Activated CD4-positive, alpha-beta T cell treated with anti-CD3 and anti-CD28 coated beads, Interleukin-2, amount 50 U/mL, for 1 hour (primary cell): ENCODE data around the gene IRF3.

Experiments used
- DNase-seq: peaks from one replicate; pipeline ENCODE4 v3.0.0-alpha.2; 2020

Gene IRF3

DNA sequence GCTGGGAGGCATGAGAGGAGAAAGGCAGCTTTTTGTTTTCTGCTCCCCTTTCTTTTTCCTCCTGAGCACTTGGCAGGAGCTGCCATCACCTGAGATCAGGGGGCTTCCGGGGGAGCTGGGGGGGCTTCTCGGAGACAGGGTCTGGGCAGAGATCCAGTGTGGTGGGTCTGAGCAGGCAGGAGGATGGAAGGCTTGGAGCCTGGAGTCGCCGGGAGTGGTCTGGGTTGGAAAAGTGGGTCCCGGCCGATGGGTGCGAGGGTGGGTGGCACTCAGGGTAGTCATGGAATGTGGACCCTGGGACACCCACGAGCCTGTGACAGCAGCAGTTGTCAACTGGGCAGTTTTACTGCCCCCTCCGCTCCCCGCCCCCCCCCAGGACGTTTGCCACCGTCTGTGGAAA, 21.5 kb upstream of the IRF3 start:
- no peak for DNase-seq

GRCh38 chr19:49686503-49687088, 20.9 kb upstream of the IRF3 start:
- no peak for DNase-seq

DNA sequence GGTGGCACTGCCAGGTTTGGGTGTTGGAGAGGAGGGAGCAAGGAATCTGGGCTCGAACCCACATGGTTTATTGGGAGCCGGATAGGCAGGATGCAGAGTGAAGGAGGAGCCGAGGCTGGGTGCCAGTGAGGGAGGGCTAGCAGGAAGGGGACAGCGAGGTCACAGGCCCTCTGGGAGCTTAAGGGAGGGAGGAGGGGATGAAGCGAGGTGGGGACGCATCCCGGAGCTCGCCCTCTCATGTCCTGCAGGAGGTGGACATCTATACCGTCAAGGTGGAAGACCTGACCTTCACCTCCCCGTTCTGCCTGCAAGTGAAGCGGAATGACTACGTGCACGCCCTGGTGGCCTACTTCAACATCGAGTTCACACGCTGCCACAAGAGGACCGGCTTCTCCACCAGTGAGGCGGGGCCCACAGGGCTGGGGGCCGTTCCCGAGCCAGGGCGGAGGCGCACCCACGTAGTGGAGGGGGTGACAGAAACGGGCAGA, 20.2 kb upstream of the IRF3 start:
- no peak for DNase-seq

GRCh38 chr19:49684983-49685553, 19.4 kb upstream of the IRF3 start:
- DNase-seq: no peak

- DNase-seq: no peak
Measured at GRCh38 chr19:49684251-49684982, 18.8 kb upstream of the IRF3 start.

- no peak for DNase-seq
Measured at GRCh38 chr19:49683814-49684250, 18.2 kb upstream of the IRF3 start.

DNA sequence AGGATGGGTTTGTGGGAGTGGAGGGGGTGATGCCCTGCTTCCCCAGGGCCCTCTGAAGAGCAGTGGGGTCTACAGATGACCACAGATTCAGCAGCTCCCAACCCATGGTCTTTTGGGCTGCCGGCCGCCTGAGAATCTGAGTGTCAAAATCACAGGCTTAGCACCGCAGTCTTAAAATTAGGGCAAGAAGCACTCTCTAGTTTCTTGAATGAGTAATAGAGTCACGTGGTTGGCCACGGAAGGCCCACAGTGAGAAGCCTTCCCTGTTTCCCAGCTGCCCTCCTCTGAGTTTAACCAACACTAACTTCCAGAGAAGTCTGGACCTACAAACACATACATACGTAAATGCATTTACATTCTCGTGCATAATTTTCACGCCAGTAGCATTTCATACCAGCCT, 16.6 kb upstream of the IRF3 start:
- DNase-seq: no peak

GRCh38 chr19:49681830-49682229, 16.2 kb upstream of the IRF3 start:
- no peak for DNase-seq

GRCh38 chr19:49680421-49681351, 15.0 kb upstream of the IRF3 start:
- peak; percentile 95 for DNase-seq

GRCh38 chr19:49679771-49680413, 14.2 kb upstream of the IRF3 start:
- no peak for DNase-seq

DNA sequence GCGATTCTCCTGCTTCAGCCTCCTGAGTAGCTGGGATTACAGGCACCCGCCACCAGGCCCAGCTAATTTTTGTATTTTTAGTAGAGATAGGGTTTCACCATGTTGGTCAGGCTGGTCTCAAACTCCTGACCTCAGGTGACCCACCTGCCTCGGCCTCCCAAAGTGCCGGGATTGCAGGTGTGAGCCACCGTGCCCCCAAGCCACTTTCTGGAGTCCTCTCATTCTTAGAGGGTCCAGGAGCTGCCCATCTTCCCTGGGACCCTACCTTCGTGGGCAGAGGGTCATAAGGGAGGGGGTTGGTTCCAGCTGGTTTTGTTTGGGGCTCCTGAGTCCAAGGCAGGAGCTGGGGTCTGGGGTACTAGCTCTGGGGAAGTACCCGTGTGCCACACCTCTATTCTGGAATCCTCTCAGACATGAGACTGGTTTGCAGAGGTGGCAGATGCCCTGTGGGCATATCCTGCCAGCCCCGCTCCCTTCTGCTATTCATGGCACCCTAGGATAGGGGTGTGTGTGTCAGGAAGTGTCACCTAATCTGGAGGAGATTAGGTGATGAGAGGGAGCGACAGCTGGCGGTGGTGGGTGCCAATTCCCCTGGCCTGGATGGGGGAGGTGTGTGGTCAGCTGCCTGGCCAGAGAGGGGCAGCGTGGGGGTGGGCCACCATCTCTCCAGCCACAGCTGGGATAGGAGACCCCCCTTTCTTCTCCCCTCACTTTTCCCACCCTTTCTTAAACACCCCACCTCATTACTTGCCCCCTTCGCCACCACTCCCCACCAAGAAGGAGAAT, 13.5 kb upstream of the IRF3 start:
- DNase-seq: no peak

GRCh38 chr19:49677901-49678674, 12.4 kb upstream of the IRF3 start:
- DNase-seq: peak; percentile 80

- no peak for DNase-seq
Measured at GRCh38 chr19:49677231-49677900, 11.7 kb upstream of the IRF3 start, which contains the start of gene PRMT1. TSS of gene PRMT1 (plus strand) at chr19:49677271. CDS start at chr19:49677281, 10 bp downstream.

DNA sequence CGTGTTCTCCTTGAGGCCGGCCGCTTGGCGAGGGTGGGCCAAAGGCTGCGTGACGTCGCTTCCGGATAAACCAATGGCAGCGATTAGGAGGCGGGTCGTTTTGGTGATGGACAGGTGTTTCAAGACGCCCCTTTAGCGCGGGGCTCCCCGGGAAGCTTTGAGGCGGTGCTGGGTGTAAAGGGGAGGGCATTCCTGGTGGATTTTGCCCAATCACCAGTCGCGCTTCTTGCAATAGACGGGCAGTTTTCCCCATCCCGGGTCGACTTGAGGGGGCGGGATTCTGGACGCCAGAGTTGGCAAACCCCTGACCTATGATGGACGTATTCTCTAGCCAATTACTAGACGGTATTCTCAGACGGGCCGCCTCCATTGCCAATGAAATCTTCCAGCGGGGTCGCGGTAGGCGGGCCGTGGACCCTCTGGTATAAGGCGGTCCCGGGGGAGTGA, 11.2 kb upstream of the IRF3 start:
- DNase-seq: peak; percentile 97

DNA sequence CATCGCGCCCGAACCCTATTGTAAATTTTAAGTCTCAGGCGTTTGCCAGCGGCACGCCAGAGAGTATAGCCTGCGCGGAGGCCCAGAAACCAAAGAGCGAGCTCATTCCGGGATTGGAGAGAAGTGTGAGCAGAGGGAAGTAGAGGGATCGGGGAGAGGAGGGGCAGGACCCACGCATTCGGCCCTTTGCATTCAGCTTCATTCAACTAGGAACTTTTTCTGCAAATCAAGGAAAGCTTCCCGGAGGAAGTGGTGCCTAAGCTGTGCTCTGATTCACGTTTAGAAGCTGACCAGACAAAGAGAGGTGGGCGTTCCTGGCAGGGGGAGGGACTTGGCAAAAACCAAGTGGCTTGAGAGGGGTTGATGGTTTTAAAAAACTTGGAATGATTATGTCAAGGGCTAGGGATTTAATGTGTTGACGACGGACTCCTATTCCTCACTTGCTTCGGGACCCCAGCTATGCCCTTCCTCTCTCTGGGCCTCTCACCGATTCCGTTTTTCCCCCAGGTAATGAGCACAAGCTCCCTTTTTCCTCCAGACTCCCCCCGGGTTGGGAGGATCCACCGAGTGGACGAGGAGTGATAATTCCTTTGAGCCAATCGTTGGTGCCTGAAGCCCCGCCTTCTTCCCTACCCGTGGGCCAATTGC, 10.6 kb upstream of the IRF3 start:
- no peak for DNase-seq

- peak; percentile 75 for DNase-seq
Measured at GRCh38 chr19:49672131-49672919, 6.7 kb upstream of the IRF3 start.

GRCh38 chr19:49669516-49669915, 3.9 kb upstream of the IRF3 start:
- DNase-seq: no peak

GRCh38 chr19:49667473-49667872, 1.8 kb upstream of the IRF3 start:
- DNase-seq: no peak

DNA sequence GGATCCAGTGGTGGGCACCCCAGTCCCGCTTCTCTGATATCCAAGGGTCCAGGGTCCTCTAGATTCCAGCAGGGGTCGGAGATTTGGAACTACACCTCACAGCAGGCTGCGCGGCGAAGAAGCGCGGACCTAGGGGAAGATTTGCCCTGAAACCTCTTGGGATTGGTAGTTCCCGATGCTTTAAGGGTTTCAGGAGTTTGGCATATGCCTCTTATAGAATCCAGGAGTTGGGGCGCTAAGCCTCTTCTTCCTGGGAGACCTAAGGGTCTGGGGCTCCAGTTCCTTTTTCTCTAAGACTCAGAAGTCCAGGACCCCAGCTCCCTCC, 425 bp upstream of the IRF3 start:
- no peak for DNase-seq
